Panc1 (cell line): Measurements from ENCODE around the gene ETNPPL. TPM values are rescaled to one million over a fixed set of nuclear protein-coding genes. Genes with fewer than 3 reads are reported as not detected.

ENCODE experiments used
- ATAC-seq: fragments of 200-7000 bp; cut with Tn5 transposase; 2 replicates; pipeline ENCODE4 v1.9.1; 2020; ENCODE audit warnings: mild to moderate bottlenecking, moderate library complexity
- BruUV-seq: library from RNA; stranded (reverse); fragments of 400-500 nt; replicated peaks from 2 replicates; lab custom pipeline; 2021; lab: Mats Ljungman, UMichigan
- CTCF ChIA-PET: fragments of 300-600 bp; sonication (Branson Sonifier 250); formaldehyde crosslinking; loops from one replicate; lab custom pipeline; 2022; ENCODE audit warnings: antibody characterized with exemption; lab: Charles Lee
- POLR2A ChIA-PET: fragments of 300-600 bp; sonication (Branson Sonifier 250); formaldehyde crosslinking; loops from one replicate; lab custom pipeline; 2022; ENCODE audit warnings: antibody characterized with exemption; lab: Charles Lee
- DNase-seq: peaks from one replicate; pipeline ENCODE4 v3.0.0-alpha.2; 2010; ENCODE audit warnings: low read depth, low spot score
- H3K27ac ChIP-seq: 2 replicates; pipeline ENCODE4 v1.5.1; 2011; ENCODE audit warnings: mild to moderate bottlenecking, low read length, inconsistent platforms
- H3K27me3 ChIP-seq: fragments of 200-500 bp; sonication (Bioruptor generic); 2 replicates; pipeline ENCODE4 v1.6.0; 2014; ENCODE audit warnings: low read length, inconsistent platforms; ENCODE audit not compliant: control insufficient read depth, insufficient read depth
- H3K36me3 ChIP-seq: fragments of 200-500 bp; sonication (Bioruptor generic); 2 replicates; pipeline ENCODE4 v1.5.1; 2014; ENCODE audit warnings: inconsistent platforms, mild to moderate bottlenecking, low read length, moderate library complexity; ENCODE audit not compliant: control insufficient read depth, insufficient read depth
- H3K4me1 ChIP-seq: 2 replicates; pipeline ENCODE4 v1.5.1; 2011; ENCODE audit warnings: inconsistent platforms, mild to moderate bottlenecking, low read length, moderate library complexity; ENCODE audit not compliant: control insufficient read depth, insufficient read depth
- H3K4me3 ChIP-seq, 2 experiments: 2 replicates each; pipeline ENCODE4 v1.5.1; 2011 to 2012; ENCODE audit warnings: low read depth in 2 of 2, low read length in 2 of 2, mild to moderate bottlenecking in 2 of 2, inconsistent platforms in 1 of 2, moderate library complexity in 1 of 2
- H3K9me3 ChIP-seq: fragments of 200-500 bp; sonication (Bioruptor generic); 2 replicates; pipeline ENCODE4 v1.5.1; 2014; ENCODE audit warnings: low read depth, mild to moderate bottlenecking, inconsistent platforms, low read length, moderate library complexity; ENCODE audit not compliant: control insufficient read depth, insufficient read depth
- POLR2AphosphoS5 ChIP-seq: IDR thresholded peaks from 2 replicates; pipeline ENCODE4 v1.6.1; 2012; ENCODE audit warnings: mild to moderate bottlenecking, low read depth, low read length, moderate library complexity
- REST ChIP-seq, 2 experiments: IDR thresholded peaks; 2 replicates each; pipeline ENCODE4 v1.6.1; 2011 to 2012; ENCODE audit warnings: low read depth in 2 of 2, control low read depth in 1 of 2, low read length in 1 of 2, mild to moderate bottlenecking in 1 of 2, moderate library complexity in 1 of 2; ENCODE audit not compliant: insufficient read depth in 1 of 2
- SIN3A ChIP-seq: IDR thresholded peaks from 2 replicates; pipeline ENCODE4 v1.6.1; 2012; ENCODE audit warnings: low read depth, mild to moderate bottlenecking, low read length, moderate library complexity, borderline replicate concordance; ENCODE audit not compliant: insufficient read depth
- TCF7L2 ChIP-seq: IDR thresholded peaks from 2 replicates; pipeline ENCODE4 v1.6.1; 2011; ENCODE audit warnings: mild to moderate bottlenecking, low read depth, low read length, inconsistent platforms
- in situ Hi-C: cut with HindIII; loops from 2 replicates; pipeline ENCODE4 v1.10.0; 2016; ENCODE audit warnings: low sequenced_read_pairs, low pct_unique_long_range_greater_than_20kb
- intact Hi-C: fragments of 100-400 bp; cut with micrococcal nuclease; formaldehyde crosslinking; loops from one replicate; pipeline ENCODE4 v1.10.0; 2022; ENCODE audit not compliant: unreplicated experiment
- total RNA-seq: library from RNA; stranded (reverse); gene quantifications from one replicate; pipeline ENCODE4 v1.2.1, GENCODE V29; 2021; ENCODE audit not compliant: unreplicated experiment
- TF ChIP-seq, protein P1 (sequence below): fragments of 450-650 bp; IDR thresholded peaks from 2 replicates; pipeline ENCODE4 v1.5.1; 2017; ENCODE audit warnings: mild to moderate bottlenecking

ETNPPL gene
- total RNA-seq, 1 experiment from 2014 or later, result not detected

DNA sequence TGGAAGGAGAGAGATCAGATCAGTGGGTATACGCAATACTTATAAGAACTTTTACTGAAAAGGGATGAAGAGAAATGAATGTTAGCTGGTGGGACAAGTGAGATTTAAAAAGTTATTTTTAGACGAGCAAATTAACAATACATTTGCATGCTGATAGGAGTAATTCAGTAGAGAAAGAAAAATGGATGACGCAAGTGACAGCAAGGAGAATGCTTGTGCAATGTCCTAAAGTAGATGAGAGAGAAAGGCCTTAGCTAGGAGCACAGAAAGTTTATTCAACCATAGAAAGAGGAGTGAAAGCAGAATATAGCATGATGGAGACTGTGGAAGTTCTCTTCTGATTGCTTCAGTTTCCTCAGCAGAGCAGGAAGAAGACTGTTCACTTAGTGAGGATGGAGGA, 66.7 kb downstream of the ETNPPL start:
- in situ Hi-C loops, result no loop called here
- BruUV-seq, result no TSS peak
- CTCF ChIA-PET, result no interaction called here
- DNase-seq (no peak), ATAC-seq (no peak)
- intact Hi-C loops, result no loop called here
- Histone ChIP-seq H3K9me3 (no peaks in the 10 kb centered on the region), H3K27ac (no peak overlapping the region), H3K36me3 (no peaks in the 10 kb centered on the region), H3K4me1 (no peaks in the 10 kb centered on the region), H3K4me3 (no peak overlapping the region), H3K27me3 (no peaks in the 10 kb centered on the region)
- TF ChIP-seq, protein P1, sequence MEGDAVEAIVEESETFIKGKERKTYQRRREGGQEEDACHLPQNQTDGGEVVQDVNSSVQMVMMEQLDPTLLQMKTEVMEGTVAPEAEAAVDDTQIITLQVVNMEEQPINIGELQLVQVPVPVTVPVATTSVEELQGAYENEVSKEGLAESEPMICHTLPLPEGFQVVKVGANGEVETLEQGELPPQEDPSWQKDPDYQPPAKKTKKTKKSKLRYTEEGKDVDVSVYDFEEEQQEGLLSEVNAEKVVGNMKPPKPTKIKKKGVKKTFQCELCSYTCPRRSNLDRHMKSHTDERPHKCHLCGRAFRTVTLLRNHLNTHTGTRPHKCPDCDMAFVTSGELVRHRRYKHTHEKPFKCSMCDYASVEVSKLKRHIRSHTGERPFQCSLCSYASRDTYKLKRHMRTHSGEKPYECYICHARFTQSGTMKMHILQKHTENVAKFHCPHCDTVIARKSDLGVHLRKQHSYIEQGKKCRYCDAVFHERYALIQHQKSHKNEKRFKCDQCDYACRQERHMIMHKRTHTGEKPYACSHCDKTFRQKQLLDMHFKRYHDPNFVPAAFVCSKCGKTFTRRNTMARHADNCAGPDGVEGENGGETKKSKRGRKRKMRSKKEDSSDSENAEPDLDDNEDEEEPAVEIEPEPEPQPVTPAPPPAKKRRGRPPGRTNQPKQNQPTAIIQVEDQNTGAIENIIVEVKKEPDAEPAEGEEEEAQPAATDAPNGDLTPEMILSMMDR, result no peak
- no peak for TF ChIP-seq SIN3A
- no peak for TF ChIP-seq TCF7L2
- TF ChIP-seq REST (IDR thresholded peaks at IDR 0.05; ENCODE audit: insufficient read depth in 1 of 2, low read depth in 2 of 2, low read length in 1 of 2), result no peak
- no peak for TF ChIP-seq POLR2AphosphoS5
- POLR2A ChIA-PET, result no interaction called here

DNA sequence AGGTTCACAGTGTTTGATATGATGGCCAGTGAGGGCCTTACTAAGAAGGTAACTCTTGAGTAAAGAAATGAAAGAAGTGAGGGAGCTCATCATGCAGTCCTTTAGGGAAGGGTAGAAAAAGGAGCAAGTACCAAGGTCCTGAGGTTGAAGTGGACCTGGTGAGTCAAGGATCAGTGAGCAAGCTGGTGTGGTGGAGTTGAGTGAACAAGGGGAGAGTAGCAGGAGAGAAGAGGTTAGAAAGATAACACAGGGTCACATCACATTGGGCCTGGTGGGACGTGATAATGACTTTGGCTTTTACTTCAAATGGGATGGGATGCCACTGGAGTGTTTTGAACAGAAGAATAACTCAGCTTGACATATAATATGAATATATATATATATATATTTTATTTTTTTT, 67.8 kb downstream of the ETNPPL start:
- POLR2A ChIA-PET, result no interaction called here
- no peaks in the 10 kb centered on the region for H3K36me3 ChIP-seq
- no peaks in the 10 kb centered on the region for H3K27me3 ChIP-seq
- no TSS peak for BruUV-seq
- H3K4me3 ChIP-seq, result no peak overlapping the region
- no peak overlapping the region for H3K27ac ChIP-seq
- intact Hi-C loops (no loop called here), in situ Hi-C loops (no loop called here)
- DNase-seq (no peak), ATAC-seq (no peak)
- no peaks in the 10 kb centered on the region for H3K4me1 ChIP-seq
- H3K9me3 ChIP-seq, result no peaks in the 10 kb centered on the region
- no peak for TF ChIP-seq SIN3A
- TF ChIP-seq REST (IDR thresholded peaks at IDR 0.05; ENCODE audit: insufficient read depth in 1 of 2, low read depth in 2 of 2, low read length in 1 of 2), result no peak
- TF ChIP-seq, protein P1, result no peak
- no peak for TF ChIP-seq TCF7L2
- TF ChIP-seq POLR2AphosphoS5, result no peak
- CTCF ChIA-PET, result no interaction called here
